Neural cell (in vitro differentiated cells): ENCODE data around the gene NGEF. TPM values are rescaled to one million over a fixed set of nuclear protein-coding genes. Genes with fewer than 3 reads are reported as not detected.
"Not testable (repeated sequence)": the region's sequence is repeated elsewhere in the genome, so short reads cannot be mapped to it uniquely, and the experiment has no call there.

Experiments used
- H2AFZ ChIP-seq: fragments of 200-600, 300-800 bp; sonication (generic), shearing (Covaris generic); 2 replicates; pipeline ENCODE4 v1.6.0; 2014; ENCODE audit warnings: low read depth, mild to moderate bottlenecking, antibody characterized with exemption, low read length, moderate library complexity
- H3F3A ChIP-seq: fragments of 200-600 bp; shearing (Covaris generic); 2 replicates; pipeline ENCODE4 v1.6.1; 2016; ENCODE audit warnings: mild to moderate bottlenecking, moderate library complexity, mixed read lengths, antibody characterized with exemption, low read length; ENCODE audit not compliant: insufficient read depth, poor library complexity, severe bottlenecking
- H3K27ac ChIP-seq: fragments of 200-600, 300-800 bp; sonication (generic), shearing (Covaris generic); 2 replicates; pipeline ENCODE4 v1.5.1; 2014; ENCODE audit warnings: mild to moderate bottlenecking, low read length, moderate library complexity
- H3K27me3 ChIP-seq: fragments of 300-800, 200-600 bp; sonication (generic), shearing (Covaris generic); 2 replicates; pipeline ENCODE4 v1.6.0; 2014; ENCODE audit warnings: mild to moderate bottlenecking, low read depth, low read length, moderate library complexity; ENCODE audit not compliant: insufficient read depth
- H3K36me3 ChIP-seq: fragments of 300-800, 200-600 bp; sonication (generic), shearing (Covaris generic); 2 replicates; pipeline ENCODE4 v1.5.1; 2014; ENCODE audit warnings: mild to moderate bottlenecking, antibody characterized with exemption, low read length, moderate library complexity; ENCODE audit not compliant: insufficient read depth
- H3K4me2 ChIP-seq: fragments of 300-800, 200-600 bp; sonication (generic), shearing (Covaris generic); 2 replicates; pipeline ENCODE4 v1.6.0; 2014; ENCODE audit warnings: mild to moderate bottlenecking, low read length
- H3K4me3 ChIP-seq: fragments of 300-800, 200-600 bp; sonication (generic), shearing (Covaris generic); 2 replicates; pipeline ENCODE4 v1.5.1; 2014; ENCODE audit warnings: mild to moderate bottlenecking, low read length, moderate library complexity
- H3K79me2 ChIP-seq: fragments of 200-600 bp; shearing (Covaris generic); replicated peaks from 2 replicates; pipeline ENCODE4 v1.6.0; 2014; ENCODE audit warnings: mild to moderate bottlenecking, low read length, moderate library complexity; ENCODE audit not compliant: insufficient read depth
- H3K9ac ChIP-seq: fragments of 300-800, 200-600 bp; sonication (generic), shearing (Covaris generic); 2 replicates; pipeline ENCODE4 v1.6.1; 2016; ENCODE audit warnings: mild to moderate bottlenecking, low read length, mixed read lengths
- H3K9me2 ChIP-seq: fragments of 200-600 bp; shearing (Covaris generic); 2 replicates; pipeline ENCODE4 v1.6.1; 2016; ENCODE audit warnings: mild to moderate bottlenecking, low read length, mixed read lengths; ENCODE audit not compliant: insufficient read depth
- H3K9me3 ChIP-seq: fragments of 200-600, 300-800 bp; sonication (generic), shearing (Covaris generic); 2 replicates; pipeline ENCODE4 v1.6.1; 2016; ENCODE audit warnings: mild to moderate bottlenecking, mixed run types, low read length, moderate library complexity, mixed read lengths
- H4K20me1 ChIP-seq: fragments of 200-600 bp; shearing (Covaris generic); 2 replicates; pipeline ENCODE4 v1.6.1; 2016; ENCODE audit warnings: mild to moderate bottlenecking, mixed run types; ENCODE audit not compliant: insufficient read depth
- EZH2 ChIP-seq: fragments of 200-600, 300-800 bp; shearing (Covaris generic), sonication (generic); IDR thresholded peaks from 2 replicates; pipeline ENCODE4 v1.6.1; 2014; ENCODE audit warnings: antibody characterized with exemption, low read length, borderline replicate concordance, mild to moderate bottlenecking; ENCODE audit not compliant: insufficient read depth, poor library complexity, severe bottlenecking
- MXI1 ChIP-seq: fragments of 450-650 bp; conservative IDR thresholded peaks from 2 replicates; pipeline ENCODE4 v1.6.1; 2014; ENCODE audit warnings: antibody characterized with exemption, mild to moderate bottlenecking; ENCODE audit not compliant: poor library complexity, severe bottlenecking
- POLR2AphosphoS5 ChIP-seq: IDR thresholded peaks from 2 replicates; pipeline ENCODE4 v1.6.1; 2012
- RAD21 ChIP-seq: fragments of 450-650 bp; conservative IDR thresholded peaks from 2 replicates; pipeline ENCODE4 v1.6.1; 2014; ENCODE audit warnings: antibody characterized with exemption, mild to moderate bottlenecking, moderate library complexity
- REST ChIP-seq: IDR thresholded peaks from 2 replicates; pipeline ENCODE4 v1.6.1; 2012; ENCODE audit warnings: borderline replicate concordance
- SMC3 ChIP-seq: fragments of 450-650 bp; conservative IDR thresholded peaks from 2 replicates; pipeline ENCODE4 v1.6.1; 2014; ENCODE audit warnings: antibody characterized with exemption, mild to moderate bottlenecking, moderate library complexity; ENCODE audit not compliant: poor library complexity
- TAF1 ChIP-seq: IDR thresholded peaks from 2 replicates; pipeline ENCODE4 v1.6.1; 2012; ENCODE audit warnings: low read depth
- polyA plus RNA-seq: library from polyadenylated mRNA; depleted of rRNA; stranded (reverse); fragments of >200 nt; gene quantifications from 2 replicates; pipeline ENCODE4 v1.2.3, GENCODE V29; 2014
- TF ChIP-seq, protein P1 (sequence below): fragments of 450-650 bp; IDR thresholded peaks from 2 replicates; pipeline ENCODE4 v1.5.1; 2014; ENCODE audit warnings: antibody characterized with exemption, mild to moderate bottlenecking, moderate library complexity; ENCODE audit not compliant: poor library complexity, severe bottlenecking

The NGEF gene
- polyA plus RNA-seq, 1 donor from 2014 or later, result 5.2 TPM

DNA sequence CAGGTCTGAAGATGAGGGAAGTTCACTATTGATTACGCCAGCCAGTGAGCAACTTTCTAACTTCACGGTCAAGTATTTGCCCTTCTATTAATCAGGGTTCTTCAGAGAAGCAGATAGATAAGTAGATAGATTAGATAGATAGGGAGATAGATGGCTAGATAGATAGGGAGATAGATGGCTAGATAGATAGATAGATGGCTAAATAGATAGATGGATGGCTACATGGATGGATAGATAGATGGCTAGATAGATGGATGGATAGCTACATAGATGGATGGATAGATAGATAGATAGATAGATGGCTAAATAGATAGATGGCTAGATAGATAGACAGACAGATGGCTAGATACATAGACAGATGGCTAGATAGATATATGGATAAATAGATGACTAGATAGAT is 42.3 kb upstream of the NGEF start (continued):
- TF ChIP-seq REST, result no peak
- TF ChIP-seq POLR2AphosphoS5, result no peak

DNA sequence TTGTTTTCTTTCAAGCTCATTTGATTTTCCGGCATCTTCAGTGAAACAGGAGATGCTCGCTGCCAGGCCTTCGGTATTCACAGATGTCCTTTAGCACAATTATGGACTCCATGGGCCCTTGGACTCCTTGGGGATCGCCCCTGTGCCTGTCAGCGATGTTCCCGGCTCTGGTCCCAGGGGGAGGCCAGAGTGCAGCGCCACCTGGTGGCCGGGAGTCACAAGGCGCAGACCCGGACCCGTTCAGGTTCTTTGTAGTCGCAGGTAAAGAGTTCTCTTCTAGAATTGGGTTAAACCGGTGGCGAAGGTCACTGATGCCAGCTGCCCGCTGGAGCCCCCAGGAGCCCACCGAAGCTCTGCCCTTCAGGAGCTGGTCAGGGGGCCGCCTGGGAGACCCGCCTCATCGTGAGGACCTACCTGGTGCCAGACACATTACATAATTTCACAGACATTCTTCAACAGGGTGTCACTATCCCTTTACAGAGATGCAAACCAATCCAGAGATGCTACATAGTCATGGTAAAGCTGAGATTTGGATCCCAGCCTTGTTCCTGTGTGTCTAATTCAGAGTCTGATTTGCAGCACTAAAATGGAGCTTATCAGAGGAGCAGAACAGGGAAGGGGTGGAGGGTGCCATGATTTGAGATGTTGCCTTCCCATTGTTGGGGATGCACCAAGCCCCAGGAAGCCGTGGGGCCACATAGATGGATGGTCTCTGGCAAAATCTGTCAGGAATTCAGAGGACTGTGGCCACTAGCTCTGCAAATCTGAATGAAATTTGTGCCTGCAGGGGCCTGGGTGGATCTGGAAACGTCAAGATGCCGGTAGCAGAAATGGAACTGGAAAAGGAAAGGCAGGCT is 41.1 kb upstream of the NGEF start:
- Histone ChIP-seq H3K9me3 (no peaks in the 10 kb centered on the region), H3K4me3 (no peak overlapping the region), H3K27ac (no peak overlapping the region), H3K79me2 (no peaks in the 10 kb centered on the region), H4K20me1 (no peaks in the 10 kb centered on the region), H3K4me2 (no peak overlapping the region), H3F3A (no peaks in the 10 kb centered on the region), H3K36me3 (no peaks in the 10 kb centered on the region), H3K9ac (no peak overlapping the region), H2AFZ (no peak overlapping the region), H3K9me2 (no peaks in the 10 kb centered on the region), H3K27me3 (peaks cover 4% of the 10 kb centered on the region)
- TF ChIP-seq MXI1 (no peak), EZH2 (no peak), RAD21 (no peak), SMC3 (peak; percentile 28), TAF1 (no peak)
- TF ChIP-seq, protein P1, sequence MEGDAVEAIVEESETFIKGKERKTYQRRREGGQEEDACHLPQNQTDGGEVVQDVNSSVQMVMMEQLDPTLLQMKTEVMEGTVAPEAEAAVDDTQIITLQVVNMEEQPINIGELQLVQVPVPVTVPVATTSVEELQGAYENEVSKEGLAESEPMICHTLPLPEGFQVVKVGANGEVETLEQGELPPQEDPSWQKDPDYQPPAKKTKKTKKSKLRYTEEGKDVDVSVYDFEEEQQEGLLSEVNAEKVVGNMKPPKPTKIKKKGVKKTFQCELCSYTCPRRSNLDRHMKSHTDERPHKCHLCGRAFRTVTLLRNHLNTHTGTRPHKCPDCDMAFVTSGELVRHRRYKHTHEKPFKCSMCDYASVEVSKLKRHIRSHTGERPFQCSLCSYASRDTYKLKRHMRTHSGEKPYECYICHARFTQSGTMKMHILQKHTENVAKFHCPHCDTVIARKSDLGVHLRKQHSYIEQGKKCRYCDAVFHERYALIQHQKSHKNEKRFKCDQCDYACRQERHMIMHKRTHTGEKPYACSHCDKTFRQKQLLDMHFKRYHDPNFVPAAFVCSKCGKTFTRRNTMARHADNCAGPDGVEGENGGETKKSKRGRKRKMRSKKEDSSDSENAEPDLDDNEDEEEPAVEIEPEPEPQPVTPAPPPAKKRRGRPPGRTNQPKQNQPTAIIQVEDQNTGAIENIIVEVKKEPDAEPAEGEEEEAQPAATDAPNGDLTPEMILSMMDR, result peak; percentile 48

DNA sequence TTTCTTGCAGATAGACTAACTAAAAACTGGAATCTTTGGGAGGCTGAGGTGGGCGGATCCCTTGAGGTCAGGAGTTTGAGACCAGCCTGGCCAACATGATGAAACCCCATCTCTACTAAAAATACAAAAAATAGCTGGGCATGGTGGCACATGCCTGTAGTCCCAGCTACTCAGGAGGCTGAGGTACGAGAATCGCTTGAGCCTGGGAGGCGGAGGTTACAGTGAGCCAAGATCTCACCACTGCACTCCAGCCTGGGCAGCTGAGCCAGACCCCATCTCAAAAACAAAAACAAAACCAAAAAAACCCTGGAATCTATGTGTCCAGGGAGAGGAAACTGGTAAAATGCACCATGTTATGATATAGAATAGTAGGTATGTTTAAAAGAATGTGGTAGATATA is 39.5 kb upstream of the NGEF start:
- not testable (repeated sequence) for H3K36me3 ChIP-seq, H3F3A ChIP-seq, H3K79me2 ChIP-seq, H3K27me3 ChIP-seq, H3K4me2 ChIP-seq, H3K9ac ChIP-seq, H4K20me1 ChIP-seq, H3K9me3 ChIP-seq, H2AFZ ChIP-seq, H3K27ac ChIP-seq, H3K9me2 ChIP-seq, H3K4me3 ChIP-seq
